Measurements from ENCODE around the gene TARBP1.

GRCh38 chr1:234475167-234475793, 3.7 kb downstream of the TARBP1 start:
- TF ChIP-seq CTCF (IDR thresholded peaks at IDR 0.05; ENCODE audit: insufficient read depth, low read depth, low read length) (no peak), EZH2 (IDR thresholded peaks at IDR 0.05; ENCODE audit: insufficient read depth, low read length) (no peak)
